ENCODE results near the gene CPED1.

- TF ChIP-seq CTCF (IDR thresholded peaks at IDR 0.05) (no peak), EP300 (IDR thresholded peaks at IDR 0.05) (no peak), POLR2AphosphoS5 (IDR thresholded peaks at IDR 0.05) (no peak)
Measured at GRCh38 chr7:121286186-121286585, 297.7 kb downstream of the CPED1 start.
